Measurements from ENCODE around the gene GMCL2.

GRCh38 chr5:178182158-178182876 lies 4.9 kb downstream of the GMCL2 start:
- TF ChIP-seq CTCF (IDR thresholded peaks at IDR 0.05) (no peak), SMC3 (IDR thresholded peaks at IDR 0.05; ENCODE audit: low read depth, low read length) (no peak), RAD21 (IDR thresholded peaks at IDR 0.05; ENCODE audit: low read length) (no peak), EZH2phosphoT487 (IDR thresholded peaks at IDR 0.05; ENCODE audit: borderline replicate concordance, low read depth) (no peak), EP300 (IDR thresholded peaks at IDR 0.05; ENCODE audit: borderline replicate concordance in 1 of 2, low read depth in 1 of 2, low read length in 1 of 2) (no peak), TAF1 (IDR thresholded peaks at IDR 0.05; ENCODE audit: borderline replicate concordance, low read depth, low read length) (no peak), POLR2AphosphoS5 (IDR thresholded peaks at IDR 0.05; ENCODE audit: low read depth, low read length) (no peak), PBX3 (IDR thresholded peaks at IDR 0.05) (no peak)
